NCI-H1048 (cell line): Measurements from ENCODE around the gene FAM89A.
"Not testable (repeated sequence)": the region's sequence is repeated elsewhere in the genome, so short reads cannot be mapped to it uniquely, and the experiment has no call there.

Experiments
- DNase-seq: peaks from one replicate; lab custom pipeline; 2025; lab: John Stamatoyannopoulos, UW

FAM89A gene

DNA sequence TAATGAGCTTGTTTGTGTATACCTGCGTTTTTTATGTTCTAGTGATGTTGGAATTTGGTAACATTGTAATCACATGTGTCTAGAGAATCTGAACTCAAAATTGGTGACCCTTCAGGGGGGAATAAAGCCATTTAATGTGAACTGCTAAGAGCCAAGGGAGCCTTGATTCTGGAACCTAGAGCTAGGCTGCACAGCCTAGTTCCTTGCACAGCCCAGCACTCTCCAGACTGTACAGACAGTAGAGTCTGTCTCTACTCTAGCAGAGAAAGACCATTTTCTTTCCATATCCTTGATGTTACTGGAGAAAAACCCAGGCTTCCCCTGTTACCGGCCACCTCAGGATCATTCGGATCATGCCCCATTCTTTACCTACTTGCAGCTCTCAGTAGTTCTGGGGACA lies 52.6 kb downstream of the FAM89A start:
- no peak for DNase-seq

DNA sequence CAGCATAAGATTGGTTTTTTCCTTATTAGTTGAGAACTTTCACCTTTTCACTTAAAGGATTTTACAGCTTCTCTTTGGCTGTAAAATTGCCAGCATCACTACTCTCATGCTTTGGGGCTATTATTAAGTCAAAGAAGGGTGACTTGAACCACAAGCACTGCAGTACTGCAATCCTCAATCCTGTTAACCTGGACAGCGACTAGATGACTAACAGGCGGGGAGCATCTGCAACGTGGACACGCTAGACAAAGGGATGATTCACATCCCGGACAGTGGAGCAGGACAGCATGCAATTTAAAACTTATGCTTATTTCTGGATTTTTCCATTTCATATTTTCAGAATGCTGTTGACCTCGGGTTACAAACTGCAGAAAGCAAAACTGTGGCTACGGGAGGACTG lies 53.1 kb downstream of the FAM89A start:
- no peak for DNase-seq

DNA sequence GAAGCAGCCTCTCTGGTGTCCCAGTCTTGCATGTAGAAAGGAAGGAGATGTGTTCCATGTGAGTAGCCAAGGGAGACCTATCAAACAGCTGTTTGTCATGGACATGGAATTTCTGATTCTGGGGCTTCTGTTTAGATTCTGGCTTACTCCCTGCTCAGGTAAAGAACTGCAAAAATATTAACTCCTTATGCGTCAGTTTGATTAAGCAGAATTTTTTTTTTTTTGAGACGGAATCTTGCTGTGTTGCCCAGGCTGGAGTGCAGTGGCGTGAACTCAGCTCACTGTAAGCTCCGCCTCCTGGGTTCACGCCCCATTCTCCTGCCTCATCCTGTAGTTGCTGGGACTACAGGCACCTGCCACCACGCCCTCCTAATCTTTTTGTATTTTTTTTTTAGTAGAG lies 54.3 kb downstream of the FAM89A start:
- DNase-seq: no peak

DNA sequence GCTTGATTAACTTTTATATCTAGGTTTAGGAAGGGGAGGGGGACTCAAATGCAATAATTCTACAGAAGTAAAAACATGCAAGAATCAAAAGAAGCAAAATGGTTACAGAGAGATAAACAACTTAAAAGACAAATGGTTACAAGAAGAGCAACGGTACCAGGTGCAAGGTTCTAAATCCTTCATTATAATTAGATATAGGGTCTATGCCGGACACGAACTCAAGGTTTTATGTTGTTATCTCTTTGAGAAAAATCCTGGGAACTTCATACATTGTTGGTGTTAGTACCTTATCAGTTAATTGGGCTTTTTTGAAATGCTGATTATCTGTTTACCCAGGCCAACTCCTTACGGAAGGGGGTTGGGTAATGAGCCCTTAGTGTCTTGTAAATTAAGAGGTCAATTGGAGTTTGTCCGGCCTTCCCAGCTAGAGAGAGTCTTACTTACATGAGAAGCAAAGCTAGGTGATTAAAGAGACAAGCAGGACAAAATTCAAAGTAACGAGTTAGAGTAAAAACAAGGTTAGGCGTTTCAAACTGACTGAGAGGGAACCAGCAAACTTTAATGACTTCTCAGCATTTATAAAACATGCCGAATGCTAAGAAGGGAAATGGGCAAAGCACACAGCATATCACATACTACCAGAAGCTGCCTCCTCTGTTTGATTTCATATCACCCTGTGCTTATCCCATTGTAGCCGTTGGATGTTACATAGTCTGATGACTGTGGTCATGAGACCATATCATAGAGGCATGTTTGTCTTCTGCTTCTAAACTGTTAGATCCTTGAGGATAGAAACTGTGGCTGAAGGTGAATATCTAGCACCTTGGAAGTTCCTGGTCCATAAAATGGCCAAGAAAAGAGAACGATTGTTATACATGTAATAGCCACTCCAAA lies 55.2 kb downstream of the FAM89A start:
- DNase-seq: not testable (repeated sequence)

DNA sequence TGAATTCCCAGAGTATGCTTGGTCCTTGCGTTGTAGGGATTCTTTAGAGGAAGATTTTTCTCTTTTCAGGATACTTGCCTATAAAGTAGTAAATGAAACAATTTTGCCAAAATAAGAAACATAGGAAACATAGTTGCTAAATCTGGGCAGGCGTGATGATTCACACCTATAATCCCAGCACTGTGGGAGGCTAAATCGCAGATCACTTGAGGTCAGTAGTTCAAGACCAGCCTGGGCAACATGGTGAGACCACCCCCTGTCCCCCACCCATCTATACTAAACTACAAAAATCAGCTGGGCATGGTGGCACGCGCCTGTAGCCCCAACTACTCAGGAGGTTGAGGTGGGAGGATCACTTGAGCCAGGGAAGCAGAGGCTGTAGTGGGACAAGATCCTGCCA lies 56.2 kb downstream of the FAM89A start:
- no peak for DNase-seq

DNA sequence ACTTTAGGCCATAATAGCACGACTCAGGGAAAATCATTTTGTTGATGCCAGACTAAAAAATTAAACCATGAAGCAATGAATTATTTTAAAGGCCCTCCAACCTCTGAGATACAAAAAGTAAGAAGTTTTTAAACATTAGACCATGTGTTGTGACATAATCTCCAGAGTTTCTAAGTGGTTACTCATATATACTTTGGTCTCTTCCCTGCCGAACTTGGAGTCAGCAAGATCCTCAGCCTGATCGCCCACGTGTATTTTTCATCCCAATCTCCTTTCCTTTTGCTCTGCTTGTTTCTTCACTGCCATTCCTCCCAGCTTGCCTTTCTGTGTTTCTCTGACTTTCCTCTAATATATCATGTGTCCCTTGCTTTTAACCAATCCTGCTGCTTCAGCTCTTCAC lies 57.4 kb downstream of the FAM89A start:
- DNase-seq: no peak

DNA sequence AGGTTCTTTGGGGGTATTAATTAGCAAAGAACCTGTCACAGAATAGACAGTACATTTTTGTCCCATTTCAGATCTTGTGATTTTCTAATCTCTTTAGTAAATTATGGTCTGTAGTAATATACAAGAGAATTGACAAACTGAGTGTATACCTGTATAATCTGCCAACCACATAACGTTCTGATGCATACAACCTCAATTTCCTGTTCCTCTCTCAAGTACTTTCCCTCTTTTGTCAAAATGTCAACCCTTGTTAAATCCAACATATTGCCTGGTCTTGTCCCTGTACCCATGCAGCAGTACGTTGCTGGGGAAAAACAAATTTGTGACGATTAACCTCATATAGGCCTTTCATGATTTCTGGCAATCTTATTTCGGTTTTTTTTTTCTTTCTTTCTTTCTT lies 60.1 kb downstream of the FAM89A start:
- no peak for DNase-seq

DNA sequence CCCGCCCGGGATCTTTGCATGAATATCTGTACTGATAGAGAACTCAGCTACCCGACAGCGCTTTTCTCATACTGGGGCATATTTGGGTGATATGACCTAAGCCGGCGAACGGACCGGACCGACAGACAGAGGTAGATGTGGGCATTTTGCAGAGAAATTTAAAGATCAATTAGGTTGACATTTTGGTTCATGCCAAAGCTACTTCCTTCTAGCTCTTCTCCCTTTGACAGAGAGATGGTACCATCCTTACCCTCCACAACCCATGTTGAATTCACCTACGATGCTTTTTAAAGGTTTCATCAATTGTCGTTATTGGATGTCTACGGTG lies 60.7 kb downstream of the FAM89A start:
- no peak for DNase-seq

DNA sequence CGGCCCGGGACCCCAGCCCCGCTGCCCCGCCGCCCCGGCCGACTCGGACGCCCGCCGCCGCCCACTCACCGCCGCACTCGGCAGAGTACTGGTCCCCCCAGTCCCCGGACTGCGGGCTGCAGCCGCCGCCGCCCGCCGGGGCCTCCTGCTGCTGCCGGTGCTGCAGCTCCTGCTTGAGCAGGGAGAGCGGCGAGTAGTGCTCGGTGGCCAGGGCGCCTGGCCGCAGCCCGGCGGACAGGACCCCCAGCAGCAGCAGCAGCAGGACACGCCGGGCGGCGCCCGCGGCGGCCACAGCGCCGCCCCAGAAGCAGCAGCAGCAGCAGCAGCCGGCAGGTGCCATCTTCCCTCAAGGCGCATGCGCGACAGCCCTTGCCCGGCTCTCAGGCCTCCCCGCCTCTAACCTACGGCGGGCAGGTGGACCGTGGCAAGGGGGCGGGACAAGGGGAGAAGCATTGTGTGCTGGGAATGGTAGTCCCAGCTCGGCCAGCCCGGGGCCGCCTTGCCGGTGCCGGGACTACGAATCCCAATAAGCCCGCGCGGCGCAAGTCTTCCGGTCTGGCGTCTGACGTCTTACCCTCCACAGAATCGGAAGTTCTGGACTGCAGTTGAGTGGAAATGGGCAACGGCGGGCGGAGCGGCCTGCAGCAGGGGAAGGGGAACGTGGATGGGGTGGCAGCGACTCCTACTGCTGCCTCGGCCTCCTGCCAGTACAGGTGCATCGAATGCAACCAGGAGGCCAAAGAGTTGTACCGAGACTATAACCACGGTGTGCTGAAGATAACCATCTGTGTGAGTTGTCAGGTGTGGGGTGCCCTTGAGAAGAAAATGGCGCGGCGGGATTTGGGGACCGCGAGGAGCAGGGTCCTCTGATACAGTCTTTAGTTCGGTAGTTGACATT lies 61.3 kb downstream of the FAM89A start, which contains the start of the genes ARV1 and TTC13:
ARV1 (plus strand) TSS at position 604 of the 898 bp plus-strand sequence; CDS start at position 616, 12 bp downstream.
TTC13 (minus strand) TSS at position 371 of the 898 bp plus-strand sequence; CDS start at position 340, 31 bp downstream.
- DNase-seq: peak; percentile 100

DNA sequence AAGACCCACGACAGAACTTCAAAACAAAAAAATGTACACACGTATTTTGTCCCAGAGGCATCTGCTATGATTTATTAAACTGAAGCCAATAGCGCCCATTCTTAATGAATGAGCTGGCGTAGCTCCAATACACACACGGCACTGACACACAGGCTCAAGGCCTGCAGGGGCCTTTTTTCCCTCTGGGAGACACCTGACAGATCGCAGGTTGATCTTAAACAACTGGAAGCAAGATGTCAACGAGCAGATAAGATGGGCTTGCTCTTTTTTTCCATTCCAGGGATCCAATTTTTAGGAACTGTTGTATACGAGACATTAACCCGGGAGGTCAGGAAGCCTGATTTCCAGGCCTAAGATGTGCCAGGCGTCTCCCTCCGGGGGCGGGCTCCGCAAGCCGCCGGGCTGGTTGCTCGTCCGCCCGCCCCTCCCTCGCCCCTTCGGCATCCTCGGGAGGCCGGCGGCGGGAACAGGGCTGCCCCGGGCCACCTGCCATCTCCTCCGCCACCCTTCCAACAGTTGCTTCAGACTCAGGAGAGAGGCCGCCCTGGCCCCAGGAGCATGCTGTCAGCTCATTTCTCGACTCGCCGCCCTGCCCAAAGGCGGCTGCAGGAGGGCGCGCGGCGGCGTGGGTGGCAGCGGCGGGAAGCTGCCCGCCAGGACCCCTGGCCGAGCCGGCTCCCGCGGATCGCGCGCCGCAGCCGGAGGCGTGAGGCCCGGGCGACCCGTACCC lies 62.1 kb downstream of the FAM89A start:
- no peak for DNase-seq

DNA sequence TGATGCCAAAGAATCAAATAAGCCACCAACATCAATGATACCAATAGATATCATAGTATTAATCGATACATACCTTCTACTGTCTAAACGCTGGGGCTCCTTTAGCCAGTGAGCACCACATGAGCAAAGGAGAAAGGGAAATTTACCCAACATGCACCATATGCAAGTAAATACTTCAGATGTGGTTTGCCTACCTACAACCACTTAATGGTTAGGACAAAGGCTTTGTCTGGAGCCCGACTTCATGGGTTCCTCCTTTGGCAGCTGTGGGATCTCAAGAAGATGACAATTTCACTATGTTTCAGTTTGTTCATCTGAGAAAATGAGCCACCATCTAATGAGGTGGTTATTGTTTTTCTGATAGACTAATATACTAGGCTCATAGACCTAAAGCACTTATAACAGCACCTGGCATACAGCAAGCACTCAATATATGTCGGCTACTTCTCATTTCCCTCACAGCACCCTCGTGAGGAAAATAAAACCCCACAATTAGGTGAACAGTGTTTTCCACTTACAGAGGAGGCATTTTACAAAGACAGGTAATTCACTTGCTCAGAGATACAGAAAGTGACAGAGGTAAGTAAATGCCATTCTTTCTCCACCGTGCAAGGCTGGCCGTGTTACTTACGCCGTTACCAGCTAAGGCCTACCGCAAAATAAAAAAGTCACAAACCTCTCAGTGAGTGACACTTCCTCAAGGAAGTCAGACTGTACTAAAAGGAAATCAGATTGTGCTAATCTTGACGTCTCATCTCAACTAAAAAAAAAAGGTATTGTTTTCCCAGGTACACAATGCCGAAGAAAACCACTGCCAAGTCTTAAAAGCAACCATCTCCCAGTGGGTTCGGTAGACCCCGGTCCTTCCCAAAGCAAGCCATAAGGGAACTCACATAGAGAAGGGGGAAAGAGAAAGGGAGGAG lies 63.0 kb downstream of the FAM89A start:
- DNase-seq: no peak

DNA sequence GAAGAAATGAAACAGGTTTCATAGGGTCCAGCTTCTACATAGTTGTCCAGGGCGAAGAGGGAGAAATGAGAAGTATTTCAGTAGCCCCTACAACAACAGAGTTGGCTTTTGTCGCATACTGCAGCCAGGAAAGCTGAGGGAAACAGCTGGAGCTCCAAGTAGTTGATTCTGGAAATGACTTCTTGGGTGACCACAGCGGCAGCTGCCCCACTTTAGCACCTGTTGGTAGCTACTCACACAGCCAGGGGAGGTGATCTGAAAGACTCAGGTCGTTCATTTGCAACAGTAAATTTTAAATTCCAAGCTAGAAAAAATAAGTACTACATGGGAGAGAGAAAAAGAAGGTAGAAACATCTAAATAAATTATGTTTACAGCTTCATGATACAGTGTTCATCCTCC lies 63.7 kb downstream of the FAM89A start:
- no peak for DNase-seq

DNA sequence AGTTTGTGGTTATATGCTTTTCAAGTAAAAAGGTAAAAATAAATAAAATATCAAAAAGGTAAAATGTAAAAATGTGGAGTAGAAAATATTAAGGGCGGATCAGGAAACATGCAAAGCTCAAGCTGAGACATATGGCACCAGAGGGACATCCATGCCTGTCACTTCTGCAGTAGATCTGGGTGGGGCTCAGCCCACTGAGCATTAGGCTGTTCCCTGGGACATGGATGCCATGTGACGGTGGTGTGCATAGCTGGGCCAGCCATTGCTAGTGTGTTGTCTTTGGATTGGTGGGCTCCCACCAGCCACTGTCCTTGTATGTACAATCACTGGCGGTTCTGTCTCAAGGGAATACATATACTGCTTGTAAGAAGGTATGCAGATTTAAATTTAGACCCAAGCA lies 64.4 kb downstream of the FAM89A start:
- DNase-seq: no peak

DNA sequence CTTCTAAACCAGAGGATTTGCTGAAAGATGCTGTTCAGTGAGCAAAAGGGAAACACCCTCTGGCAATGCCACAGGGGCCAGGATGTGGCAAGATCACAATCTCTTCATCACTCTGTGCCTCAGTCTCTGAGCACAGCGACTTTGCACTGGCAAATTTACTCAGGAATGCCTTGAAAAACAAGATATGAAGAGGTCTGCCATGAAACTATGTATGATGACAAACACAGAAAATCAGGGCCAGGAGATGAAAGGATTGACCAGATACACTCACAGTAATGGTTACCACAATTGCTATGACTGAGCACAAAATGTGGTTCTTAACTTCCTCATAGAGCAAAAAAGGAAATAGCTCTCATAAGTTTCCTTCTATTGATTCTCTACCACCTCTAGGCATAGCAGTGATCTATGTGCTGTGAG lies 67.2 kb downstream of the FAM89A start:
- DNase-seq: no peak

DNA sequence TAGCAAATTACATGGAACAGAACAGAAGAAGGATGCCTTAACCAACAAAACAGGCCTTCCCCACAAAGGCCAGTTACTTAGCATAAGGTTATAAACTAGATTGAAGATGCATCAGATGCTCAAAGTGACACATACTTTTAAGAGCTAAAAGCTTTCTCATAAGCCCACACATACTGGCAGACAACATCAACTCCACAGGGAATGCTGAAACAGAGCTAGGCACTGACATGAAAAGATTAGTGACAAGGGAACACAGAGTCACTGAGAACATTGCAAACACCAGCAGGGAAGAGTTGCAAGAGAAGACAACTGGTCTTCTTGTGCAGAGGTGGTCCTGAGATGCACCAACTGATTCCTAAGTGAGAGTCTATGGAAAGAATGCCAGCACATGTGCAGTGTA lies 68.3 kb downstream of the FAM89A start:
- no peak for DNase-seq

DNA sequence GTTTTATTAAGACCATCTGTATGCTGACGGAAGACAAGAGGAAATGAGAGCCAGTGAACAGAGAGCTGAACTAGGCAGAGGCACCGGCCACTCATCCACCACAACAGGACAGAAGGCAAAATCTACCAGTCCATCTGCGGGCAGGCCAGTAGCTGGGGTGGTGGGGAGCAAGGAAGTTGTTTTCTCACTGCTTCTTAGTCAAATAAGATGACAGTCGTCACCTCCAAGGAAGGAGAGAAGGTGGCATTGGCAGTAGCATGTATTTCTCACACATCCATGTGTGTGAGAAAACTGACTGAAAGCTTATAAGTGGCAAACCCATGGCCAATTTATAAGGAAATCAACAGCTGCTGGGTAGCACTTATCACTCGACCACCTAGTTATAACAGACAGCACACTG lies 69.6 kb downstream of the FAM89A start:
- no peak for DNase-seq
